SK-N-SH (cell line): ENCODE results near the gene LSM14A. TPM values are rescaled to one million over a fixed set of nuclear protein-coding genes. Genes with fewer than 3 reads are reported as not detected.

Experiments
- CTCF ChIA-PET: fragments of 300-600, 350-600 bp; formaldehyde crosslinking; extraction: SDS; loops from one replicate; lab custom pipeline; 2021; lab: Yijun Ruan, JAX
- POLR2A ChIA-PET: fragments of 350-600 bp; sonication (Branson Sonifier 250); formaldehyde crosslinking; extraction: SDS; loops from one replicate; lab custom pipeline; 2020; ENCODE audit warnings: antibody characterized with exemption, inconsistent platforms; lab: Yijun Ruan, JAX
- DNase-seq: peaks from one replicate; pipeline ENCODE4 v3.0.0; 2012
- H2AFZ ChIP-seq: fragments of 200-600 bp; sonication (generic); 2 replicates; pipeline ENCODE4 v1.8.1; 2016; ENCODE audit warnings: antibody characterized with exemption, mild to moderate bottlenecking, low read depth
- H3F3A ChIP-seq: fragments of 200-600 bp; sonication (generic); replicated peaks from 2 replicates; pipeline ENCODE3; 2016; ENCODE audit warnings: antibody characterized with exemption, mild to moderate bottlenecking; ENCODE audit not compliant: insufficient read depth
- H3K27ac ChIP-seq, 2 experiments: fragments of 200-500 bp in 1 of 2; fragments of 200-600 bp in 1 of 2; sonication (Bioruptor generic) in 1 of 2; sonication (generic), shearing (Covaris generic) in 1 of 2; 2 replicates each; pipeline versions ENCODE4 v1.5.1 to v1.6.1; 2014 to 2016; ENCODE audit warnings: low read depth in 2 of 2, inconsistent platforms in 1 of 2, low read length in 1 of 2, mild to moderate bottlenecking in 1 of 2, mixed read lengths in 1 of 2
- H3K27me3 ChIP-seq: fragments of 200-600 bp; sonication (generic), shearing (Covaris generic); 2 replicates; pipeline ENCODE4 v1.6.1; 2016; ENCODE audit warnings: mixed run types; ENCODE audit not compliant: insufficient read depth
- H3K36me3 ChIP-seq, 2 experiments: fragments of 200-500 bp in 1 of 2; fragments of 200-600 bp in 1 of 2; sonication (Bioruptor generic) in 1 of 2; sonication (generic) in 1 of 2; replicated peaks in 1 of 2; 2 replicates each; pipeline versions ENCODE3 to v1.5.1; 2014 to 2016; ENCODE audit warnings: low read length in 1 of 2, mild to moderate bottlenecking in 1 of 2; ENCODE audit not compliant: insufficient read depth in 2 of 2, control insufficient read depth in 1 of 2
- H3K4me1 ChIP-seq, 2 experiments: fragments of 200-500 bp in 1 of 2; fragments of 200-600 bp in 1 of 2; sonication (Bioruptor generic) in 1 of 2; sonication (generic), shearing (Covaris generic) in 1 of 2; 2 replicates each; pipeline versions ENCODE4 v1.5.1 to v1.6.1; 2014 to 2016; ENCODE audit warnings: low read depth in 1 of 2, low read length in 1 of 2, mixed run types in 1 of 2; ENCODE audit not compliant: insufficient read depth in 2 of 2, control insufficient read depth in 1 of 2
- H3K4me2 ChIP-seq: fragments of 200-600 bp; sonication (generic), shearing (Covaris generic); 2 replicates; pipeline ENCODE4 v1.6.1; 2017; ENCODE audit warnings: mixed run types
- H3K4me3 ChIP-seq, 2 experiments: fragments of 200-500 bp in 1 of 2; fragments of 200-600 bp in 1 of 2; sonication (Bioruptor generic) in 1 of 2; sonication (generic), shearing (Covaris generic) in 1 of 2; 2 replicates each; pipeline versions ENCODE4 v1.5.1 to v1.8.1; 2014 to 2016; ENCODE audit warnings: low read depth in 2 of 2, inconsistent platforms in 1 of 2, low read length in 1 of 2, mild to moderate bottlenecking in 1 of 2, mixed read lengths in 1 of 2, moderate library complexity in 1 of 2
- H3K79me2 ChIP-seq: fragments of 200-600 bp; sonication (generic); 2 replicates; pipeline ENCODE4 v1.8.1; 2017; ENCODE audit warnings: mild to moderate bottlenecking; ENCODE audit not compliant: insufficient read depth
- H3K9ac ChIP-seq: fragments of 200-600 bp; sonication (generic); 2 replicates; pipeline ENCODE4 v1.6.1; 2017; ENCODE audit warnings: mixed run types
- H3K9me2 ChIP-seq: fragments of 200-600 bp; sonication (generic); 2 replicates; pipeline ENCODE4 v1.6.1; 2017; ENCODE audit warnings: mixed run types
- H3K9me3 ChIP-seq: fragments of 200-600 bp; sonication (generic); 2 replicates; pipeline ENCODE4 v1.6.1; 2017; ENCODE audit warnings: mixed run types, mild to moderate bottlenecking, moderate library complexity
- H4K20me1 ChIP-seq: fragments of 200-600 bp; sonication (generic); 2 replicates; pipeline ENCODE4 v1.6.1; 2017; ENCODE audit warnings: mild to moderate bottlenecking, mixed run types; ENCODE audit not compliant: insufficient read depth
- EZH2phosphoT487 ChIP-seq: fragments of 200-600 bp; sonication (generic); IDR thresholded peaks from 2 replicates; pipeline ENCODE4 v1.6.1; 2017; ENCODE audit warnings: low read depth, mixed run types, mild to moderate bottlenecking, antibody characterized with exemption, moderate library complexity, borderline replicate concordance
- FOXJ3 ChIP-seq: sonication (generic); formaldehyde crosslinking; IDR thresholded peaks from 2 replicates; pipeline ENCODE4 v1.5.1; 2020; ENCODE audit warnings: mild to moderate bottlenecking, missing genetic modification reagents
- FOXM1 ChIP-seq: IDR thresholded peaks from 2 replicates; pipeline ENCODE4 v1.4.0; 2012; ENCODE audit warnings: low read depth, mild to moderate bottlenecking
- GABPA ChIP-seq: IDR thresholded peaks from 2 replicates; pipeline ENCODE4 v1.4.0; 2012; ENCODE audit warnings: low read depth, mild to moderate bottlenecking
- MXI1 ChIP-seq: IDR thresholded peaks from 2 replicates; pipeline ENCODE4 v1.6.1; 2012; ENCODE audit warnings: mild to moderate bottlenecking, low read depth, low read length, improper control_type of control experiment
- RCOR1 ChIP-seq: fragments of 150-350 bp; IDR thresholded peaks from 2 replicates; pipeline ENCODE4 v1.6.1; 2017; ENCODE audit warnings: antibody characterized with exemption, low read length
- TEAD4 ChIP-seq: IDR thresholded peaks from 2 replicates; pipeline ENCODE4 v1.4.0; 2012; ENCODE audit warnings: mild to moderate bottlenecking, borderline replicate concordance; ENCODE audit not compliant: insufficient read depth
- WGBS: methylation state at CpG from one replicate; pipeline ENCODE4 v1.1.6; 2017; ENCODE audit warnings: low lambda C conversion rate; 5-methylcytosine and 5-hydroxymethylcytosine counted together
- polyA plus RNA-seq, 3 experiments: library from polyadenylated mRNA; depleted of rRNA; stranded (reverse); fragments of >200 nt; gene quantifications; 2 replicates each; pipeline ENCODE4 v1.2.3, GENCODE V29; 2012
- TF ChIP-seq, protein P1 (sequence below): fragments of 200-600 bp; sonication (generic); IDR thresholded peaks from 2 replicates; pipeline ENCODE4 v1.6.1; 2017; ENCODE audit warnings: antibody characterized with exemption, mild to moderate bottlenecking, moderate library complexity
- TF ChIP-seq, protein P2 (sequence below): IDR thresholded peaks from 2 replicates; pipeline ENCODE4 v1.4.0; 2012; ENCODE audit warnings: low read depth, borderline replicate concordance
- TF ChIP-seq, protein P3 (sequence below): IDR thresholded peaks from 2 replicates; pipeline ENCODE4 v1.4.0; 2012; ENCODE audit warnings: low read depth, borderline replicate concordance
- TF ChIP-seq, protein P4 (sequence below): IDR thresholded peaks from 2 replicates; pipeline ENCODE4 v1.6.1; 2012; ENCODE audit warnings: mild to moderate bottlenecking, low read depth, low read length, moderate library complexity
- TF ChIP-seq, protein P5 (sequence below): fragments of 150-350 bp; IDR thresholded peaks from 2 replicates; pipeline ENCODE4 v1.6.1; 2017; ENCODE audit warnings: antibody characterized with exemption, low read length, low read depth, borderline replicate concordance

Gene LSM14A
- polyA plus RNA-seq, 1 of the 3 experiments (the other 2 are of a cell fraction) = 87.7 TPM

DNA sequence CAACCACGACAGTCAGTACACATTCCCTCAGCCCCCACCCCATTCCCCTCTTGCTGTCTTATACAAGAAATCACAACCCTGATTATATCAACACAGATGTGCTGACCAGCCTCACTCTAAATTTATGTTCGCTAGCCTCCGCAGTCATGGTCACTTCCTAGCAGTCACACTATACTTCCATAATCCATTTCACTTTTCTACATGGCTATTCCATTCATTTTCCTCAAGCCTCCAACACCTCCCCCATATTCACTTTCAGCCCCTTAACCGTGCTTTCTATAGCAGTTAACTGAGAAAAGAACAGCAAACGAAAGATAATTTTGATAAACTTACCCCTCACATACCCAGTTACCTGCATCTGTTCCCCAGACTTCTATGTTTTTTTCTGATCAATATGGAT, 8.4 kb downstream of the LSM14A start:
- peaks cover 100% of the 10 kb centered on the region for H3K79me2 ChIP-seq
- ChIA-PET POLR2A (no interaction called here), CTCF (no interaction called here)
- peaks cover 11 to 43% of the 10 kb centered on the region in 2 experiments for H3K4me1 ChIP-seq
- H3K27me3 ChIP-seq = no peaks in the 10 kb centered on the region
- H3K9me3 ChIP-seq = no peaks in the 10 kb centered on the region
- no peak overlapping the region for H3K9ac ChIP-seq
- H3F3A ChIP-seq = no peaks in the 10 kb centered on the region
- H3K27ac ChIP-seq = no peak overlapping the region
- TF ChIP-seq RCOR1 (no peak), GABPA (no peak), TEAD4 (no peak)
- TF ChIP-seq, protein P1, sequence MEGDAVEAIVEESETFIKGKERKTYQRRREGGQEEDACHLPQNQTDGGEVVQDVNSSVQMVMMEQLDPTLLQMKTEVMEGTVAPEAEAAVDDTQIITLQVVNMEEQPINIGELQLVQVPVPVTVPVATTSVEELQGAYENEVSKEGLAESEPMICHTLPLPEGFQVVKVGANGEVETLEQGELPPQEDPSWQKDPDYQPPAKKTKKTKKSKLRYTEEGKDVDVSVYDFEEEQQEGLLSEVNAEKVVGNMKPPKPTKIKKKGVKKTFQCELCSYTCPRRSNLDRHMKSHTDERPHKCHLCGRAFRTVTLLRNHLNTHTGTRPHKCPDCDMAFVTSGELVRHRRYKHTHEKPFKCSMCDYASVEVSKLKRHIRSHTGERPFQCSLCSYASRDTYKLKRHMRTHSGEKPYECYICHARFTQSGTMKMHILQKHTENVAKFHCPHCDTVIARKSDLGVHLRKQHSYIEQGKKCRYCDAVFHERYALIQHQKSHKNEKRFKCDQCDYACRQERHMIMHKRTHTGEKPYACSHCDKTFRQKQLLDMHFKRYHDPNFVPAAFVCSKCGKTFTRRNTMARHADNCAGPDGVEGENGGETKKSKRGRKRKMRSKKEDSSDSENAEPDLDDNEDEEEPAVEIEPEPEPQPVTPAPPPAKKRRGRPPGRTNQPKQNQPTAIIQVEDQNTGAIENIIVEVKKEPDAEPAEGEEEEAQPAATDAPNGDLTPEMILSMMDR = no peak
- TF ChIP-seq, protein P2, sequence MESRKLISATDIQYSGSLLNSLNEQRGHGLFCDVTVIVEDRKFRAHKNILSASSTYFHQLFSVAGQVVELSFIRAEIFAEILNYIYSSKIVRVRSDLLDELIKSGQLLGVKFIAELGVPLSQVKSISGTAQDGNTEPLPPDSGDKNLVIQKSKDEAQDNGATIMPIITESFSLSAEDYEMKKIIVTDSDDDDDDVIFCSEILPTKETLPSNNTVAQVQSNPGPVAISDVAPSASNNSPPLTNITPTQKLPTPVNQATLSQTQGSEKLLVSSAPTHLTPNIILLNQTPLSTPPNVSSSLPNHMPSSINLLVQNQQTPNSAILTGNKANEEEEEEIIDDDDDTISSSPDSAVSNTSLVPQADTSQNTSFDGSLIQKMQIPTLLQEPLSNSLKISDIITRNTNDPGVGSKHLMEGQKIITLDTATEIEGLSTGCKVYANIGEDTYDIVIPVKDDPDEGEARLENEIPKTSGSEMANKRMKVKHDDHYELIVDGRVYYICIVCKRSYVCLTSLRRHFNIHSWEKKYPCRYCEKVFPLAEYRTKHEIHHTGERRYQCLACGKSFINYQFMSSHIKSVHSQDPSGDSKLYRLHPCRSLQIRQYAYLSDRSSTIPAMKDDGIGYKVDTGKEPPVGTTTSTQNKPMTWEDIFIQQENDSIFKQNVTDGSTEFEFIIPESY = no peak
- no peaks in the 10 kb centered on the region for H3K9me2 ChIP-seq
- H3K4me3 ChIP-seq = no peak overlapping the region
- H4K20me1 ChIP-seq = peaks cover 100% of the 10 kb centered on the region
- H2AFZ ChIP-seq = no peak overlapping the region
- no peak overlapping the region for H3K4me2 ChIP-seq
- peak; percentile 13 for DNase-seq
- WGBS = 97% methylated on average over 5 of the region's 5 CpGs
- peaks cover 10 to 24% of the 10 kb centered on the region in 2 experiments for H3K36me3 ChIP-seq

DNA sequence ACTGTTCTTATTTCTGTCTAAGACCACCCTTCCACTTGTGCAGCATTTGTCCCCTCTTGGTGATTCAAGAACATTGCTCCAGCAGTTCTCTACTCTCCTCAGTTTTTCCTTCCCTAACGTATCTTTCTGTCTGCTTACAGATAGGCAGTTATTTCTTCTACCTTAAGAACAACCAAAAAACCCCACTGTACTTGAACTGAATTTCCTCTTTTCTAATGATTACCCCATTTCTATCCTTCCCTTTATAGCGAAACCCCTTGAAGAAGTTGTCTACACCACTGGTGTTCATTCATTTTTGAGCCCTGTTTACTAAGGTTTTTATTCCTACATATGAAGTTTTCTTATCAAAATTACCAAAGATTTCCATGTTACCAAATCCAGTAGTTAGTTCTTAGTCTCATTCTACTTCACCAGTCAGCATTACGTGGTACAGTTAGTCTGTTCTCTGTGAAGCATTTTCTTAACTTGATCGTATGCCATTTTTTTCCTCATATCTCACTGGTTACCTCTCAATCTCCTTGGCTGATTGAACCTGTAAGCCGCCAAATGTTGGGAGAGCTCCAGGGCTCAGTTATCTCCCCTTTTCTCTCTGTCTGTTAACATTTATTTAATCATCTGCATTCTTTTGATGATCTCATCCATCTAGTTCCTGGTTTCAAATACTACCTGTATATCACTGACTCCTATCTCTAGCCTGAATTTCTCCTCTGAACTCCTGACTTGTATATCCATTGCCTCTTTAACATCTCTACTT, 9.0 kb downstream of the LSM14A start:
- Histone ChIP-seq H3K79me2 (peaks cover 100% of the 10 kb centered on the region), H3K4me3 (no peak overlapping the region), H3K9me2 (no peaks in the 10 kb centered on the region), H3K4me1 (peaks cover 10 to 41% of the 10 kb centered on the region in 2 experiments), H2AFZ (no peak overlapping the region), H3K27me3 (no peaks in the 10 kb centered on the region), H3K9ac (no peak overlapping the region), H3K36me3 (peaks cover 10 to 20% of the 10 kb centered on the region in 2 experiments), H3K9me3 (no peaks in the 10 kb centered on the region), H3K4me2 (no peak overlapping the region), H4K20me1 (peaks cover 100% of the 10 kb centered on the region), H3F3A (no peaks in the 10 kb centered on the region), H3K27ac (no peak overlapping the region)
- no peak for DNase-seq
- TF ChIP-seq FOXM1 (no peak), FOXJ3 (CRISPR knock-in tag) (no peak), MXI1 (no peak), EZH2phosphoT487 (no peak)
- TF ChIP-seq, protein P1 = no peak
- TF ChIP-seq, protein P3, sequence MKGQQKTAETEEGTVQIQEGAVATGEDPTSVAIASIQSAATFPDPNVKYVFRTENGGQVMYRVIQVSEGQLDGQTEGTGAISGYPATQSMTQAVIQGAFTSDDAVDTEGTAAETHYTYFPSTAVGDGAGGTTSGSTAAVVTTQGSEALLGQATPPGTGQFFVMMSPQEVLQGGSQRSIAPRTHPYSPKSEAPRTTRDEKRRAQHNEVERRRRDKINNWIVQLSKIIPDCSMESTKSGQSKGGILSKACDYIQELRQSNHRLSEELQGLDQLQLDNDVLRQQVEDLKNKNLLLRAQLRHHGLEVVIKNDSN = no peak
- TF ChIP-seq, protein P4, sequence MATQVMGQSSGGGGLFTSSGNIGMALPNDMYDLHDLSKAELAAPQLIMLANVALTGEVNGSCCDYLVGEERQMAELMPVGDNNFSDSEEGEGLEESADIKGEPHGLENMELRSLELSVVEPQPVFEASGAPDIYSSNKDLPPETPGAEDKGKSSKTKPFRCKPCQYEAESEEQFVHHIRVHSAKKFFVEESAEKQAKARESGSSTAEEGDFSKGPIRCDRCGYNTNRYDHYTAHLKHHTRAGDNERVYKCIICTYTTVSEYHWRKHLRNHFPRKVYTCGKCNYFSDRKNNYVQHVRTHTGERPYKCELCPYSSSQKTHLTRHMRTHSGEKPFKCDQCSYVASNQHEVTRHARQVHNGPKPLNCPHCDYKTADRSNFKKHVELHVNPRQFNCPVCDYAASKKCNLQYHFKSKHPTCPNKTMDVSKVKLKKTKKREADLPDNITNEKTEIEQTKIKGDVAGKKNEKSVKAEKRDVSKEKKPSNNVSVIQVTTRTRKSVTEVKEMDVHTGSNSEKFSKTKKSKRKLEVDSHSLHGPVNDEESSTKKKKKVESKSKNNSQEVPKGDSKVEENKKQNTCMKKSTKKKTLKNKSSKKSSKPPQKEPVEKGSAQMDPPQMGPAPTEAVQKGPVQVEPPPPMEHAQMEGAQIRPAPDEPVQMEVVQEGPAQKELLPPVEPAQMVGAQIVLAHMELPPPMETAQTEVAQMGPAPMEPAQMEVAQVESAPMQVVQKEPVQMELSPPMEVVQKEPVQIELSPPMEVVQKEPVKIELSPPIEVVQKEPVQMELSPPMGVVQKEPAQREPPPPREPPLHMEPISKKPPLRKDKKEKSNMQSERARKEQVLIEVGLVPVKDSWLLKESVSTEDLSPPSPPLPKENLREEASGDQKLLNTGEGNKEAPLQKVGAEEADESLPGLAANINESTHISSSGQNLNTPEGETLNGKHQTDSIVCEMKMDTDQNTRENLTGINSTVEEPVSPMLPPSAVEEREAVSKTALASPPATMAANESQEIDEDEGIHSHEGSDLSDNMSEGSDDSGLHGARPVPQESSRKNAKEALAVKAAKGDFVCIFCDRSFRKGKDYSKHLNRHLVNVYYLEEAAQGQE = no peak
- TF ChIP-seq, protein P5, sequence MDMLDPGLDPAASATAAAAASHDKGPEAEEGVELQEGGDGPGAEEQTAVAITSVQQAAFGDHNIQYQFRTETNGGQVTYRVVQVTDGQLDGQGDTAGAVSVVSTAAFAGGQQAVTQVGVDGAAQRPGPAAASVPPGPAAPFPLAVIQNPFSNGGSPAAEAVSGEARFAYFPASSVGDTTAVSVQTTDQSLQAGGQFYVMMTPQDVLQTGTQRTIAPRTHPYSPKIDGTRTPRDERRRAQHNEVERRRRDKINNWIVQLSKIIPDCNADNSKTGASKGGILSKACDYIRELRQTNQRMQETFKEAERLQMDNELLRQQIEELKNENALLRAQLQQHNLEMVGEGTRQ = no peak
- ChIA-PET POLR2A (interaction anchor here (1.2 kb wide), 1 partner anchor 8 kb away, joined by 5 read pairs; the partner anchor contains the start of gene LSM14A), CTCF (no interaction called here)
- 92% methylated on average over 5 of the region's 5 CpGs for WGBS
